ENCODE measurements around the gene CEBPG. TPM values are rescaled to one million over a fixed set of nuclear protein-coding genes. Genes with fewer than 3 reads are reported as not detected.
A peak's percentile ranks its signal among the peaks of the same experiment; 100 is the strongest.

CEBPG gene
- total RNA-seq, 1 donor from 2014 or later = 34.3 TPM

DNA sequence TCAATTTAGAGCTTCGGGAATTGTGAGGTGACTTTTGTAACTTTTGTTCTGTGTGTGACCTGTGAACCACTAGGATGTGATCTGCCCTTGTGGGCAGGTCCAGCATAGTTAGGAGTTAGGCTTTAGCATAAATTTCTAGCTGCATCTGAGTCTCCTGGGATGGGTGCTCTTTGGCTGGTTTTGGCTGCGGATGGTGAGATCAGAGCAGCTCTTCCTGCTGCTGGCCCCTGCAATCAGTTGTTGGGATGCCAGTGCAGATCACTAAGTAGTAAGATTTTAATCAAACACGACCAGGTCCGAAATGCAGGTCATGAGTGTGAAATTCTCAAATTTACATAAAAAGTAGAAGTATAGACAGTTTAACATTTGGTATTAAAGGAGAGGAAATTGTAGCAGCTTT is 8.5 kb downstream of the CEBPG start:
- no peak for DNase-seq (ENCODE audit: low read depth in 2 of 2)

DNA sequence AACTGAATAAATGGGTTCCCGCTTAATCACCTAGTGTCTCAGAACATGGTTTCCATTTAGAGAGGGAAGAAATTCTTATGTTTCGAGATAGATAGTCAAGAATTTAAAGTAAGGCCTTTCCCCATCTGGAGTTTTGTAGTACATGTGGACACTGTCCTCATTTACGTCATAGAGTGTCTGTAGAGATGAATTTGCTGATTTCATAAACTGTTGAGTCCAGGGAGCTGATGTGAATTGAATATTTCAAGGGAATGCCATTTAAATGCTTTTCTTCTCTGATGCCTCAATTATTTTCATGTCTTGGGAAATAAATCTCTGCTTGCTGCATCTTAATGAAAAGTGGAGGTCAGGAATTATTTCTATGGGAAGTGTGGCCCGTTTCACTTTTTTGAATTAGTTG is 9.5 kb downstream of the CEBPG start:
- no peak for DNase-seq (ENCODE audit: low read depth in 2 of 2)

DNA sequence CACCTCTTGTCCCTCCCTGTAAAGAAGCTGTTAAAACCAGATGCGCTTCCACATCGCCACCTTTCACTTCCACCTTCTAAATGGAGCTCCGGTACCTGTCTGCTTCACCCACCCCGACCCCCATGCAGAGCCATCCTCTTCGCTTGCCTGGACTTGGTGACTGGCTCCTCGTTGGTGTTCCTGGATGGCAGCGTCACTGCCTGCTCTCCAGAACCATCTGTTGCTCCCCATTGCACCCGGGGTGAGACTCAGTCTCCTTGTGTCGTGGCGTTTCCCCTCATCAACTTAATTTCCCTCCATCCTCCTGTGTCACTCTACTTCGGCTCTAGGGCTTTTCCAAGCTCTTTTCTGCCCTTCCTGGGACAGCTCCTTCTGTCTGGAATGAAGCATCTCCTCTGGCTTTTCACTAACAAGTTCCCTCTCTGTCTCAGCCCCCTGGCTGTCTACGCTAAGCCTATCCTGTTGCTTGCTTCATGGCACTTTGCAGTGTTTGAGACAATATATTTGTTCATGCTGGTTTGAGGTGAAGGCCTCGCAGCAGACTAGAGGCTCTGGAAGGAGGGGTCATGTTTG is 10.3 kb downstream of the CEBPG start:
- DNase-seq (ENCODE audit: low read depth in 2 of 2) = no peak

DNA sequence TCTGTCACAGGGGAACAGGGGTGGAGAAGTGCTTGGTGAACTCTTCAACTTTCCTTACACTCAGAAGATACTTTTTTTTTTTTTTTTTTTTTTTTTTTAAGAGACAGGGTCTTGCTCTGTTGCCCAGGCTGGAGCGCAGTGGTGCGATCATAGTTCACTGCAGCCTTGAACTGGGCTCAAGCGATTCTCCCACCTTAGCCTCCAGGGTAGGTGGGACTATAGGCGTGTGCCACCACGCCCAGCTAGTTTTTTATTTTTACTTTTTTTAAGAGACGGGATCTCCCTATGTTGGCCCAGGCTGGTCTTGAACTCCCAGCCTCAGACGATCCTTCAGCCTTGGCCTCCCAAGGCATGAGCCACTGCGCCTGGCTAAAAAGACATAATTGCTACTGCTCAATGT is 11.5 kb downstream of the CEBPG start:
- no peak for DNase-seq (ENCODE audit: low read depth in 2 of 2)

DNA sequence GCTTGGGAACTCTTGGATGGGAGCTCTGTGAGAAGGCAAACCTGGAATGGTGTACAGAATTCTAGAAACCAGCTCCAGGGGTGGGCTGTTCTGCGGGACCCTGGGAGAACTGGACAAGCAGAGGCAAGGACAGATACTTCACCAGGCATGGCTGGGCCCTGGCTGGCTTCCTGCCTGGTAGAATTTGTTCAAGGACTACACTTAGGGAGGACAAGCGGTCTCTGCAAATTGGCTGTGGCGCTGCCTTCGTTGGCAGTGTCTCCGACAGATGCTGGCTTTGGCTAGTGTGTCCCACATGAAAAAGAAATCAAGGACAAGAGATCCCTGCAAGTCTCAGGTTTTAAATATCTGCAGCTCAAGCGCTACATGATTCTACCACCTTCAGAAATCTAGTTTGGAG is 12.4 kb downstream of the CEBPG start:
- DNase-seq (ENCODE audit: low read depth in 2 of 2) = no peak

DNA sequence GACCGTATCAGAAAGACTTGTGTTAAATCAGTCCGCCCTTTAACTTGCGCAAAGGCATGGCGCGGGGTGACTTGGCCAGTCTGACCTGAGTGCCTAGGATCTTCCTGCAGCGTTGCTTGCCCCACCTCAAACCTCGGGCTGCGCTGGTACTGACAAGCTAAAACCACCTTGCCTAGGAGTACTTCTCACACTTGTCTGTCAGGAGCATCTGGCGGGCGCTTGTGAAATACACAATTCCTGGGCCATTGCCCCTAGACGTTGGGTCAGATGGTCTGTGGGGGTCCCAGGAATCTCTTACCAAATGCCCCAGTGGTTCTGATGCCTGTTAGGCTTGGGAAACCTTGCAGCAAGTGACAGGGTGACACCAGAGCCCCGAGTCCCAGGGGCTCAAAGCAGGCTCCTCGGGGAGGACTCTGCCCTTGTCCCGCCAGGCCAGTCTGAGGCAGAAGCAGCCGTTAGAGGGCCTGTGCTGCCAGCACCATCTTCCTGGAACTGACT is 12.9 kb downstream of the CEBPG start:
- no peak for DNase-seq (ENCODE audit: low read depth in 2 of 2)

DNA sequence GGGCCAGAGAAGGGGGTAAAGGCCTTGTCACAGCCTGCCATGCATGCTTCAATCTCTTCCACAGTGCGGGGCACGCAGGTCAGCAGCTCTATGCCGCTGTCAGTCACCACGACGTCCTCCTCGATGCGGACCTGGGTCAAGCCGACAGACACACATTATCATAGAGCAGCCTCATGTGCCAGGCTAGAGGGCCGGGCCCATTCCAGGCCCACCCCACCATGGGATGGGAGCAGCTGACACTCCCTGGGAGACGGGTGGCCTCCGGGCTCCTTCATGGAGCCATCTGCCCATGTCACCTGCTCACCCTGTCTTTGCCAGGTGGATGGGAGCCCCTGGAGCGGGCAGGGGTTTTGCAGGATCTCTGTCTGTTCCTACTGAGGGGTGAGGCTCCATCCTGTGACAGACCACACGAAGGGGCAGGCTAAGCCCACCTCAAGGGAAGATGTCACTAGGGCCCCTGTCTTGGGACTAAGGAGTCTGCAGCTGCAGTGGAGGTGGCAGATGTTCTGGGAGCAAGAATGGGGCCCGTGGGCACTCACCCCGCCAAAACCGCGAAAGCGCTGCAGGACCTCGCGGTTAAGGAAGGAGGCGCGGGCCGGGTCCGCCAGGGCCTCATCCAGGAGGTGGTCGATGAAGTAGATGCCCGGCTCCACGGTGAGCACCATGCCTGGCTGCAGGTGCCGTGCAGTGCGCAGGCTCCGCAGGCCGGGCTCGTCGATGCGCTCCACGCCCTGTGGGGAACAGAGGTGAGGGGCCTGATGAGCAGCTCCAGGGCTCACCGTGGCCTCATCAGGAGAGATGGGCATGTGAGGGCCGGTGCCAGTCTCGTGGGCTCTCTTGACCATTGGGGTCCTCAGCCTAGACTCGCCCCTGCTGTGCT is 14.1 kb downstream of the CEBPG start:
- DNase-seq (ENCODE audit: low read depth in 2 of 2) = no peak

DNA sequence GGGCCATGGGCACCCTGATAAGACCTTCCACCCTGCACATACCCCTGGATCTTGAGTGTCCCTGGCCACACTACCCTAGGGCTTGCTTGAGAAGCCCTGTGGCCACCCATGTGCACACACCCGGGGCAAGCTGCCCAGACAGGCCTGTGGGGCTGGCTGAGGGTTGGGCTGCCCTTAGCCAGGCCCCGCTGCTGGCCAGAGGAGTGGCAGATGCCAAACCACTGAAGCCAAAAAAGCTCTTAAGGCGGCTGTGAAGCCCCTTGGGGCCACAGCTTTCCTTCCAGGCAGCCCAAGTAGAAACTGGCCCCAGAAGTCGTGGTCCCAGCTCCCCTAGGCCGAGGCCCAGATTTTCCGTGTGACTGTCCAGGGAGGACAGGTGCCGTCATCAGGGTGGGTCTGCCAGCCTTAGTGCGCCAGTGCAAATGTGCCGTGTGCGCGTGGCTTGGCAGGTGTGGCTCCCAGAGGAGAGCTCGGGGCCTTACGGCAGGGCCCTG is 14.8 kb downstream of the CEBPG start:
- no peak for DNase-seq (ENCODE audit: low read depth in 2 of 2)

DNA sequence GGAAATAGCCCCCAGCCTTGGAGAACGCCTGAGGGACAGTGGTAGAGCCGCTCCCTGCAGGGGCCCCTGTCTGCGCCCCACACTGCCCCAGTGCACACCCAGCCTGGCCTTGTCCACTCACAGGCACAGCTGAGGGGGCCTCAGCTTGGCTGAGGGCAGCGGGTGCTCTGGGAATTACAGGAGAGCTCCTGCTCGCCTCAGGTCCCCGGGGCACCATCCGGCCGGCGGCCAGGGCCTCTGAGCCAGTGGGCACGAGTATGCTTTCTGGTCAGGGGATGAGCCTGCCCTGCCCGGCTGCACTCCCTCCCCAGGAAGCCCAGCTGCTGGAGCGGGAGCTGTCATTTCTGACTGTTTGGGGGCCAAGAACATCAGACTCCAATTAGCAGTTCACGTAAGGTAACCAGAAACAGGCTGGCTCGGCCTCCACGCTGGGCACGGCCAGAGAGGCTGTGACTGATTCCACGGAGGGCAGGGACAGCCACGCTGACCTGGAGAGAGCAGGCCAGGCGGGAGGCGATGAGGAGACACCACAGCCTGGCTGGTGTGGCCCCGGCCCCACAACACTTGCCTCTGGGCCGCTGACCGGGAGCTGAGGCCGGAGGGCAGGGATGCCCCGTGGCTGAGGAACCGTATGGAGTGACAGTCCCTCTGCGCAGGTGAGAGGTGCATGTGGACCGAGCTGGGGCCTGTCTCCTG is 15.4 kb downstream of the CEBPG start:
- no peak for DNase-seq (ENCODE audit: low read depth in 2 of 2)

DNA sequence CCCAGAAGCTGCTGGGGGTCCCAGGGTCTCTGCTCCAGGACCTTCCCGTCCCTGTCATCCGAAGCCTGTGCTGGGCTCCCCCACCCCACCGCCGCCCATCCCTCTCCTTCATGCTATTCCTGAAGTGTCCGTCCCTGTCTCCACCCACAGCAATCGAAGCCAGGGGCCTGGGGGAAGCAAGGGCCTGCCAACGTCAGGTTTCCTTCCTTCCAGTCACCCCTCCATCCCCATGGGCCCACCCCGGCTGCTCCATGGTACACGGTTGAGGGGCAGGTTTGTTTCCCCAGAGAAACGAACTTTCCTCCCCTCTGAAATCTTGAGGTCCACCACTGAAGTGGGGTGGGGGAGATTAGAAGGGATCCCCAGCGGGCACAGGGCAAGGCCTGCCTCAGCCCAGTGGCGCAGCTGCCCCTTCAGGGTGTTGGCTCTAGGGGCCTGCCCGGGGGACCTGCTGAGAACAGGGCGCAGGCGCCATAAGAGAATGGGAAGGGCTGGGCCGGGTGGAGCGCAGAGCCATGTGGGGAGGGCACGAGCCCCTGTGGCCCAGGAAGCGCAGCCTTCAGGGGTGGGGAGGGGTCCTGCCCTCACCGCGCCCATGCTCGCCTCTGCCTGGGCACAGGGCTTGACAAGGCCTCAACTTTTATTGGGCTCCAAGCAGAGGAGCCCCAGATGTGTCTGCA is 16.1 kb downstream of the CEBPG start:
- DNase-seq (ENCODE audit: low read depth in 2 of 2) = no peak

DNA sequence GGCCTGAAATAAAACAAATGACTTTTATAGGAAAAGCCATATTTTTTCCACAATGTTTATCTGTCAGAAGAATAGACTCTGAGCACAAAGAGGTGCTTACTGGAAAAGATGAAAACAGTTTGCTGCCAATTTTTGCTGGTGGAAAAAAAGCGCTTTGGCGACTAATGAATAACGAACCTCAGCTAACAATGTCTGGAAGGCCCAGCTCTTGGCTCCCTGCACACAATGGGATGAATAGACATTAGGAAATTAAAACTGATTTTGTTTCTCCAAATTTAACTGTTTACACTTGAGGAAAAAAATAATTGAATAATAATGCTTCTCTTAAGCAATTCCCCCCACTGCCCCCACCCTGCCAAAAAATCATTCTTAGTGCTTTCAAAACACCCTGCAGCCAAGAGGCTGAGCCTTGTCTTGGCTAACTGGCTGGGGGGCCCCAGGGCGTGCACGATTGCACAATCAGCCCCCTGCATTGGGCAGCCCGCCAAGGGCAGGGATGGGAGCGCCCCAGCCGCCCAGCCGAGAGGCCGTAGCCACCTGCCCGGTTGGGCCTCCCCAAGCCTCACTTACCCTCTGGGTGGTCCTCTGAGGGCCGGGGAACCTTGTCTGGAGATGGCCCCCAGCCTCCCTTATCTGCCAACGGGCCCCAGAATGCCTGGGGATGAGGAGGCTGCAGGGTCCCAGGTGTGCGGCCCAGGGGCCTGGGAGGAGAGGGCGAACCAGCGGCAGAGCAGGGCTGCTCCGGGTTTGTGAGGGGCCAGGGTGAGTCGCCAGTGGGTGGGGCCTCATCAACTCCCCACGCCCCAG is 16.8 kb downstream of the CEBPG start:
- DNase-seq (ENCODE audit: low read depth in 2 of 2) = peak in 1 of 2 donors; percentile 82

DNA sequence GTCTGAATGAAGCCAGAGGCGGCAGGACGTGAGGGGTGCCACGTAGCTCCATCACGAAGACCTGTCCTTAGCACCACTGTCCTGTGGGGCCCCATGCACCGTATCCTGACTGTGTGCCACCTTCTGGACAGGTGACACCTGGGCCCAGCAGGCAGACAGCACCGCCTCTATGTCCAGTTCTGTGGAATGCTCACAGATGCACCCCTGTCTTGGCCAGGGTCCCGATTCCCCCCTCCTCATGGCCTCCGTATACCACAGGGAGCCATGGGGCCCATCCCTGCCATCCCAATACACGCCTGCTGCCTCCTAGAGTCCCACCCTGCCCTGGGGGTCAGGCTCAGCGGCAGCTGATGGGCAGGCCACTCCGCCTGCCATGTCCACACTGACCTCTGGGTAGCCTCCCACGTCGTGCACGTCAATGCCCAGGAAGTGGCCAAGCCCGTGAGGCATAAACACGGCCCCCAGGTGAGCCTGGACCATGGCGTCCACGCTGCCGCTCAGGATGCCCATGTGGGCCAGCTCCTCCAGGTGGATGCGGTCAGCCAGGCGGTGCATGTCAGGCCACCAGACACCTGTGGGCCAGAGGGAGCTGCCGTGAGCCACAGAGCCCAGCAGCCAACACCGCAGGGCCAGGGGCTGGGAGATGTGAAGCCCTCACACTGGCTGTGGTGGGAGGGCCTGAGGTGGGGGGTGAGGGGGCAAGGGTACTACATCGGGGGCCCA is 17.6 kb downstream of the CEBPG start:
- no peak for DNase-seq (ENCODE audit: low read depth in 2 of 2)

DNA sequence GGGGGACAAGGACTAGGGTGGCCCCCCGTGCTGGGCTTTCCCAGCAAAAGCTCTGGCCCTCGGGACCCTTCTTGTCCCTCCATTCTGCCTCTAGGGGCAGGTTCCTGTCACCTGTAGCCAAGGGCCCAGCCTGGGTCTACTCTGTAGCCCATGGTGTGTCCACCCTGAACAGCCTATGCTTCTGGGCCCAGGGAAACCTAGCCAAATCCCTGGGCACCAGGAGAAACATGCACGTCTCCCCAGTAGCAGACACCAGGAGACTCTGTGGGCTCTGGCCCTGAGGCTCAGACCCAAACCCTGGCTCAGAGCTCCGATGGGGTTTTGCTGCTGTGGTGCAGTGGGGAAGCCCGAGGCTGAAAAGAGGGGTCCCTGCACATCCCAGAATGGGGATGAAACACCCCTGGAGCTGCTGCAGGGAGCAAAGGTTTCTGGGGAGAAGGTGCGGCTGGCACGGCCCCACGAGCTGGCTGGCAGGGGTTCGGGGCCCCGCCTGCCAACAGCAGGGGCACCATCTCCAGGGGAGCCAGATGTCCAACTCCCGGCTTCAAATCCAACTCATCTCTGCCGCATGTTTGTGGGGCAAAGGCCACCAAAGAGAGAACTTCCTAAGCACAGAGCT is 18.2 kb downstream of the CEBPG start:
- no peak for DNase-seq (ENCODE audit: low read depth in 2 of 2)

DNA sequence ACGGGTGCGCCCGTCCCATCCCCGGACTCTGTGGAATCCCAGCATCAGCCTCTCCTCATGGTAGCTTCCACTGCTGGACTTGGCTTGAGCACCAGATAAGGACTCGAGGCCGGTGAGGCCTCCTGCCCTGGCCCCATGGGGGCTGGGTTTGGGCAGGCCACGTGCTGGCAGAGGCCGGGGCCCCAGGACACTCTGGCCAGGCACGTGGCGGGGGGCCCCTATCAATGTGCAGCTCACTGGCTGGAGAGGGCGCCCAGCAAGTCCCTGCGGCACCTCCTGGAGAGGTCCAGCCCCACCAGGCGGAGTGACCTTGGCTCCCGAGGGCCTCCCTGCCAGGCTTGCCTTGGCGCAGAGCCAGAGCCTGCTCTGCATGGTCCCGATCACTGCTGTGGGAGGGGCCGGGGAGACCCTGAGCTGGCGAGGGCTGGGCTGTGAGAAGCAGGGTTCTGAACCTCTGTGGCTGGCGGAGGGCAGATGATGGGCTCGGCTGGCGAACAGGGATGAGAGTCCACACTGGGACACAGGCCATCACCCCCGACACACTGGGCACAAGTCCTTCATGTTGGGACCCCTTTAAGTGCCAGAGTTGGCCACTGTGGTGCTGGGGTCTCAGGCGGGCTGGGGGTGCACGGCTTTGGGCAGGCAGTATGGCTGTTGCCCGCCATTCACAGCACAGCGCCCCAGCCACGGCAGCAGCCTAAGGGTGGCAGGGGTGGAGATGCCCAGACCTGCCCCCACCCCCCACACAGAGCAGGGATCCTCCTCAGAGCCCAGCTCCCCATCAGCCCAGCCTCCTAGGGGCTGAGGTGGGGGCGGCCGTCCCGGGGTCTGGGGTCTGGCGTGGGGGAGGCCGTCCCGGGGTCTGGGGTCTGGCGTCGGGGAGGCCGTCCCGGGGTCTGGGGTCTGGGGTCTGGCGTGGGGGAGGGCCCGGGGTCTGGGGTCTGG is 19.1 kb downstream of the CEBPG start:
- DNase-seq (ENCODE audit: low read depth in 2 of 2) = no peak

DNA sequence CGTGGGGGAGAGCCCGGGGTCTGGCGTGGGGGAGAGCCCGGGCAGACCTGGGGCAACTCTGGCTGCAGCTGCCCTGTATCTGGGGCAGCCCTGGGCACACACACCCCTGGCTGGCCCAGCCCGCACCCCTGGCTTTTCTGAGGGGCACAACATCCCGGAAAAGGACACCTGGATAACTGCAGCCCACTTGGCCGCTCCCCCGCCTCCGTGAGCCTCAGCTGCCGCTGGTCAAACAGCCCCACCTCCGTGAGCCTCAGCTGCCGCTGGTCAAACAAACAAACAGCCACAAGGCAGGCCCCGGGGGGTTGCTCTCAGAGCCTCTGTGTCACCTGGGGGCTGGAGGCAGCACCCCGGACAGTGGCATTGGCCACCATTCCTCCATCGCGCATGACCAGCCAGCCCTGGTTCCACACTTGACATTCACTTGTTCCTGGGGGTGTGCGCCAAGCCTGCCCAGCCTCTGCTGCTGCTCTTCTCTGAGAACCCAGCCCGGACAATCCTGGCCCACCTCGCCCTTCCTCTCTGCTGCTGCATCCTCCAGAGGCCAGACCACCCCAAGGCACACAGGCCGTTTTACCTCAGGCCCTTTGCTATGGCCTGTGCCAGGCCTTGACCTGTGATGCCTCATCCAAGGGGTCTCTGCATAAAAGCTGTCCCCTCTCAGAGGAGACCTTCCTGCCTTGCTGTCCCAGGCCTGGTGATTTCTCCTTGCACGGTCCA is 19.9 kb downstream of the CEBPG start:
- no peak for DNase-seq (ENCODE audit: low read depth in 2 of 2)

DNA sequence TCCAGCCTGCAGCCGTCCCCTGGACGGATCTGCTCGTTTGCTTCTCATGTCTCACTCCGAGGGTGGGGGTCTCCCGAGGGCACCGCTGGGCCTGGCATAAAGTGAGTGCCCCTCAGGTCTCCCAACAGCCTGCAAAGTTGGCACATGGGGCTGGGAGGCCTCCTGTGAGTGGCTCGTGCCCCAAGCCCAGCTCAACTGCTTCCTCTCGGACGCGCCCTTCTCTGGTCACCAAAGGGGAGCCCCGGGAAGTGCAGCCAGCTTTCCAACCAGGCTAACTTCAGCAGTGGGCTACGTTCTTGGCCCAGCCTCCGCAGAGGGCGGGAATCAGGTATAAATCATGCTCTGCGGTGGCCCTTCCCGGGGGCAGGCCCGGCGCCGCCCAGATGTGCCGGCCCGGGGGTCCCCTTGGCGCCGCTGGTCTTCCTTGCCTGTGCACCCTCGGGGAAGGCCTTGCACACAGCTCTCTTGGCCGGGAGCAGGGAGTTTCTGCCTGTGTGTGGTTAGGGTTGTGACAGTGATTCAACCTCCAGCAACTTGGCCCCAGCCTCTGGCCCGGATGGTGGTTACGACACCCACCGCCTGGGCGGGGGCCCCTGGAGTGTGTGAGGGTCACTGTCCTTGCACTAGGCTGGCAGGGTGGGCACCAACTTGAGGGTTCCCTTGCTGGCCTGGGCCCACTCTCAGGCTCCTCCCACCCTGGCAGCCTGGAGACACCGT is 20.7 kb downstream of the CEBPG start:
- DNase-seq (ENCODE audit: low read depth in 2 of 2) = peak in 1 of 2 donors; percentile 30

Data from lung microvascular endothelial cell (primary cell).